ENCODE measurements around the gene SRPK1. TPM values are rescaled to one million over a fixed set of nuclear protein-coding genes. Genes with fewer than 3 reads are reported as not detected.
"Not testable (repeated sequence)": the region's sequence is repeated elsewhere in the genome, so short reads cannot be mapped to it uniquely, and the experiment has no call there.

The SRPK1 gene
- total RNA-seq, 1 experiment from 2014 or later, result 46.9 TPM

GRCh38 chr6:35922139-35922554, 1.2 kb upstream of the SRPK1 start:
- Histone ChIP-seq H3K4me3 (no peak overlapping the region), H3K27ac (no peak overlapping the region), H3K4me1 (replicated peaks) (peaks cover 14% of the 10 kb centered on the region; the same call in 1 of the 2 replicates), H3K9me3 (replicated peaks) (no peaks in the 10 kb centered on the region), H3K36me3 (peaks cover 16% of the 10 kb centered on the region), H3K27me3 (replicated peaks) (no peaks in the 10 kb centered on the region)
- no peak for DNase-seq (ENCODE audit: low read depth in 1 of 2, low spot score in 2 of 2)

DNA sequence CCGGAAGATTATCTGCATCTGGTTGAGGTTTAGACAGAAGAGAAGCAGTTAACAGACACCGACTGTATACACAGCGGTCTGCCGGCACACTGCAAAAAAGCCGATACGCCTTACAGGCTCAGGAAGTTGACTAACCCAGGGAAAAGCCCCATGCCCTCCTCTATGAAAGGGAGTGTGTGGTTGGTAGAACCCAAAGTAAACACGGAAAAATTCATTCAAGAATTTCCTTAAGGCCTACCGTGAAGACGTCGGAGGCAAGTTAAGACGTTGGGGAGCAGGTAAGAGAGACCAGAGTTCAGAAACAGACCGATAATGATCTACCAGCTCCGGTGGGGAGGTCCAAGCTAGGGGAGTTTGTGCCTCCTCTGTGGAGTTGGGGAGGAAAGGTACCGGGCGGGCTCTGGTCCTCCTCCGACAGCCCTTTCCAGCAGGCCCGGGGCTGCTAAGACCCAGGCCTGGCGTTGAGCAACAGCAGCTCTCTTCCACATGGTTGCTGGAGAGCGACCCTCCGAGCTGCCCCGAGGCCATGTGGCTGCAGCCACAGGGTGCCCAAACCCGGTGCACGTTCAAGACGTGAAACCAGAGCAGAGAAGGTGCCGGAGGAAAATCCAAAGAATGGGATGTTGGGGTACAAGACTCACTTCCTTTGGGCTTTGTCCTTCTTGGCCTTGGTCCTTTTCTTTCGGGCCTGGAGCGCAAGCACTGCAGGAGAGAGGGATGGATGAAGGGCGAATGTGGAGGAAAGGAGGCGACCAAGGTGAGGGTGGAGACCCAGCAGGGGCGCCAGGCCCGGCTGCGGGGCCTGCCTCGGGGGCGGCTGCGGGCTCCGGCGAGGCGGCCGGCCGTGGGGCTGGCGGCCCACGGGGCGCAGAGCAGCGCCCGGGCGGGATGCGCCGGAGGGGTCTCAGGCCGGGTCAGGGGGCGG, 809 bp downstream of the SRPK1 start:
- no peaks in the 10 kb centered on the region for H3K27me3 ChIP-seq (replicated peaks)
- DNase-seq (ENCODE audit: low read depth in 1 of 2, low spot score in 2 of 2), result peak; percentile 52 to 67
- peaks cover 14% of the 10 kb centered on the region; the same call in 1 of the 2 replicates for H3K4me1 ChIP-seq (replicated peaks)
- H3K4me3 ChIP-seq, result peak overlapping the region; percentile 84
- H3K9me3 ChIP-seq (replicated peaks), result no peaks in the 10 kb centered on the region
- peaks cover 27% of the 10 kb centered on the region for H3K36me3 ChIP-seq
- H3K27ac ChIP-seq, result 0 out of 2 replicates have a peak overlapping the region, but pooled peaks have one; percentile 33

GRCh38 chr6:35919085-35919826, 1.6 kb downstream of the SRPK1 start:
- H3K4me3 ChIP-seq, result peak overlapping the region; percentile 84
- no peak for DNase-seq (ENCODE audit: low read depth in 1 of 2, low spot score in 2 of 2)
- H3K9me3 ChIP-seq (replicated peaks), result no peaks in the 10 kb centered on the region
- peaks cover 27% of the 10 kb centered on the region for H3K36me3 ChIP-seq
- H3K4me1 ChIP-seq (replicated peaks), result peaks cover 16% of the 10 kb centered on the region; the same call in 1 of the 2 replicates
- H3K27ac ChIP-seq, result no peak overlapping the region
- no peaks in the 10 kb centered on the region for H3K27me3 ChIP-seq (replicated peaks)

DNA sequence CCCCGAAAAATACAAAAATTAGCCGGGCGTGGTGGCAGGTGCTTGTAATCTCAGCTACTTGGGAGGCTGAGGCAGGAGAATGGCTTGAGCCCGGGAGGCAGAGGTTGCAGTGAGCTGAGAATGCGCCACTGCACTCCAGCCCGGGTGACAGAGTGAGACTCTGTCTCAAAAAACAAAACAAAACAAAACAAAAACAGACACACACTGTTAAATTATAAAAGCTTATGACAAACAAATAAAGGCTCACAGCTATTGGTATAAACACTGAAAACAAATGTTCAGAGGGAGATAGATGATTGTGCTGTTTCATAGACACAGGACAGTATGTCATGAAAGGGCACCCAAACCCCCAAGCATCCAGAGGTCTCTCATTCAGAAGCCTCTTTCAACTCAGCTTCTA, 4.0 kb downstream of the SRPK1 start:
- not testable (repeated sequence) for DNase-seq (ENCODE audit: low read depth in 1 of 2, low spot score in 2 of 2)

DNA sequence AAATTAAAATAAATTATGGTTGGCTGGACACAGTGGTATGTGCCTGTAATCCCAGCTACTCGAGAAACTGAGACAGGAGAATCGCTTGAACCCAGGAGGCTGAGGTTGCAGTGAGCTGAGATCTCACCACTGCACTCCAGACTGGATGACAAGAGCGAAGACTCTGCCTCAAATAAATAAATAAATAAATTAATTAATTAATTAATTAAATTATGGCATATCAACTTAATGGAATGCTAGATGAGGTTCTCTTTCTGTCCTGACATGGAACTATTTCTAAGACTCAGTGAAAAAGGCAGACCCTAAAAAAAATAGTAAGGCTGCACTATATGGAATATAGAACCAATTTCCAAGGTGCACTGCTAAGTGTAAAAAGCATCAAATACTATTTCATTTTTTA, 4.8 kb downstream of the SRPK1 start:
- H3K27me3 ChIP-seq (replicated peaks), result no peaks in the 10 kb centered on the region
- peaks cover 40% of the 10 kb centered on the region for H3K36me3 ChIP-seq
- H3K4me1 ChIP-seq (replicated peaks), result peaks cover 13% of the 10 kb centered on the region; the same call in 1 of the 2 replicates
- DNase-seq (ENCODE audit: low read depth in 1 of 2, low spot score in 2 of 2), result no peak
- H3K27ac ChIP-seq, result no peak overlapping the region
- no peaks in the 10 kb centered on the region for H3K9me3 ChIP-seq (replicated peaks)
- no peak overlapping the region for H3K4me3 ChIP-seq

More for the DNA sequence above, 4.0 kb downstream of the SRPK1 start:
- H3K27ac ChIP-seq; H3K27me3 ChIP-seq (replicated peaks); H3K9me3 ChIP-seq (replicated peaks); H3K4me3 ChIP-seq: not testable (repeated sequence)
- peaks cover 33% of the 10 kb centered on the region for H3K36me3 ChIP-seq
- H3K4me1 ChIP-seq (replicated peaks), result peaks cover 16% of the 10 kb centered on the region; the same call in 1 of the 2 replicates

GRCh38 chr6:35914536-35914935, 6.4 kb downstream of the SRPK1 start:
- no peak for DNase-seq (ENCODE audit: low read depth in 1 of 2, low spot score in 2 of 2)

GRCh38 chr6:35911871-35912653, 8.8 kb downstream of the SRPK1 start:
- H3K27ac ChIP-seq, result no peak overlapping the region
- peaks cover 52% of the 10 kb centered on the region for H3K36me3 ChIP-seq
- 0 out of 2 replicates have a peak, but pooled peaks cover 3% of the 10 kb centered on the region for H3K4me1 ChIP-seq (replicated peaks)
- no peaks in the 10 kb centered on the region; the same call in 1 of the 2 replicates for H3K27me3 ChIP-seq (replicated peaks)
- 0 out of 2 replicates have a peak, but pooled peaks cover 2% of the 10 kb centered on the region for H3K9me3 ChIP-seq (replicated peaks)
- DNase-seq (ENCODE audit: low read depth in 1 of 2, low spot score in 2 of 2), result no peak
- H3K4me3 ChIP-seq, result no peak overlapping the region

More at GRCh38 chr6:35914536-35914935, 6.4 kb downstream of the SRPK1 start:
- H3K4me1 ChIP-seq (replicated peaks), result peaks cover 13% of the 10 kb centered on the region; the same call in 1 of the 2 replicates
- no peak overlapping the region for H3K4me3 ChIP-seq
- H3K27ac ChIP-seq, result no peak overlapping the region
- H3K9me3 ChIP-seq (replicated peaks), result 0 out of 2 replicates have a peak, but pooled peaks cover 1% of the 10 kb centered on the region
- peaks cover 53% of the 10 kb centered on the region for H3K36me3 ChIP-seq
- H3K27me3 ChIP-seq (replicated peaks), result no peaks in the 10 kb centered on the region

GRCh38 chr6:35909571-35909970, 11.3 kb downstream of the SRPK1 start:
- H3K36me3 ChIP-seq, result peaks cover 47% of the 10 kb centered on the region
- not testable (repeated sequence) for H3K9me3 ChIP-seq (replicated peaks); H3K4me1 ChIP-seq (replicated peaks)

DNA sequence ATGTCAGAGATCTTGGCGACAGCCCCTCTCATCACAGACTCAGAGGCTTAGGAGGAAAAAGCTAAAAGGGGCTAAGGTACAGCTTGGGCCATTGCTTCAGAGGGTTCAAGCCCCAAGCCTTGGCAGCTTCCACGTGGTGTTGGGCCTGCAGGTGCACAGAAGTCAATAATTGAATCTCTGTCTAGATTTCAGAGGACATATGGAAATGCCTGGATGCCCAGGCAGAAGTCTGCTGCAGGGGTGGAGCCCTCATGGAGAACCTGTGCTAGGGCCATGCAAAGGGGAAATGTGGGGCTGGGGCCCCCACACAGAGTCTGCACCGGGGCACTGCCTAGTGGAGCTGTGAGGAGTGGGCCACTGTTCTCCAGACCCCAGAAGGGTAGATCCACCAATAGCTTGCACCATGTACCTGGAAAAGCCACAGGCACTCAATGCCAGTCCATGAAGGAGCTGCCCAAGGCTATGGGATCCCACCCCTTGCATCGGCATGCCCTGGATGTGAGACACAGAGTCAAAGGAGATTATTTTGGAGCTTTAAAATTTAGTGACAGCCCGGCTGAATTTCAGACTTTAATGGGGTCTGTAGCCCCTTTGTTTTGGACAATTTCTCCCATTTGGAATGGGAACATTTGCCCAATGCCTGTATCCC, 12.0 kb downstream of the SRPK1 start:
- DNase-seq (ENCODE audit: low read depth in 1 of 2, low spot score in 2 of 2); H3K9me3 ChIP-seq (replicated peaks); H3K27me3 ChIP-seq (replicated peaks); H3K4me1 ChIP-seq (replicated peaks); H3K27ac ChIP-seq; H3K4me3 ChIP-seq: not testable (repeated sequence)
- peaks cover 54% of the 10 kb centered on the region for H3K36me3 ChIP-seq

More at GRCh38 chr6:35909571-35909970, 11.3 kb downstream of the SRPK1 start:
- not testable (repeated sequence) for H3K4me3 ChIP-seq; H3K27ac ChIP-seq; H3K27me3 ChIP-seq (replicated peaks); DNase-seq (ENCODE audit: low read depth in 1 of 2, low spot score in 2 of 2)

- Histone ChIP-seq H3K4me3 (no peak overlapping the region), H3K27me3 (replicated peaks) (no peaks in the 10 kb centered on the region; the same call in 1 of the 2 replicates), H3K4me1 (replicated peaks) (no peaks in the 10 kb centered on the region), H3K27ac (no peak overlapping the region), H3K36me3 (peaks cover 55% of the 10 kb centered on the region), H3K9me3 (replicated peaks) (0 out of 2 replicates have a peak, but pooled peaks cover 2% of the 10 kb centered on the region)
- no peak for DNase-seq (ENCODE audit: low read depth in 1 of 2, low spot score in 2 of 2)
Measured at GRCh38 chr6:35907750-35908149, 13.1 kb downstream of the SRPK1 start.

GRCh38 chr6:35906499-35906846, 14.4 kb downstream of the SRPK1 start:
- Histone ChIP-seq H3K4me3 (no peak overlapping the region), H3K9me3 (replicated peaks) (0 out of 2 replicates have a peak, but pooled peaks cover 2% of the 10 kb centered on the region), H3K4me1 (replicated peaks) (no peaks in the 10 kb centered on the region), H3K27ac (no peak overlapping the region), H3K27me3 (replicated peaks) (no peaks in the 10 kb centered on the region; the same call in 1 of the 2 replicates), H3K36me3 (peaks cover 49% of the 10 kb centered on the region)
- no peak for DNase-seq (ENCODE audit: low read depth in 1 of 2, low spot score in 2 of 2)

DNA sequence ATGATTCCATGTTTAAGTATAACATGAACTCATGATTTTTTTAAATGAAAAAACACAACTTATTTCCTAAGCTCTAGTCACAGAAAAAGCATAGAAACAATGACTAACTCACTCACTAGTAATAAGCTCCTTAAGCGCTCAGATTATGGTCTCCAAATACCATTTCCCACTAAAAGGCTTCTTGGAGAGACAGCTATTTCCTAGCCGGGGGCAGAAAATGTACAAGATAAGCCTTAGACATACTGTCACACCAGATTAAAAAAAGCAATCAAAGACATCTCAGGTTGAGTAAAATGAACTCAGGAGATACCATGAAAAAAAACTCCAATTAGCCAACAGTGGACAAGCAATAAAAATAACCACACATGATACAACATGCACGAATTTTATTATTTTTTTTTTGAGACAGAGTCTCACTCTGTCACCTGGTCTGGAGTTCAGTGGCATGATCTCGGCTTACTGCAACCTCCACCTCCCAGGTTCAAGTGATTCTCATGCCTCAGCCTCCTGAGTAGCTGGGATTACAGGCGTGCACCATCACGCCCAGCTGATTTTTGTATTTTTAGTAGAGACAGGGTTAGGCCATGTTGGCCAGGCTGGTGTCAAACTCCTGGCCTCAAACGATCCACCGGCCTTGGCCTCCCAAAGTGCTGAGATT, 14.9 kb downstream of the SRPK1 start:
- Histone ChIP-seq H3K27me3 (replicated peaks) (no peaks in the 10 kb centered on the region; the same call in 1 of the 2 replicates), H3K27ac (no peak overlapping the region), H3K4me3 (no peak overlapping the region), H3K9me3 (replicated peaks) (0 out of 2 replicates have a peak, but pooled peaks cover 2% of the 10 kb centered on the region), H3K4me1 (replicated peaks) (no peaks in the 10 kb centered on the region), H3K36me3 (peaks cover 49% of the 10 kb centered on the region)
- DNase-seq (ENCODE audit: low read depth in 1 of 2, low spot score in 2 of 2), result no peak

Measured in SJSA1 (cell line).